PFSK-1 (cell line): ENCODE data around the gene NRL.

Experiments
- FOXP2 ChIP-seq: optimal IDR thresholded peaks from 2 replicates; pipeline ENCODE3; 2011; ENCODE audit warnings: borderline replicate concordance, control low read depth, inconsistent platforms; ENCODE audit not compliant: insufficient read depth; ENCODE audit errors: extremely low read length, extremely low read depth
- POLR2AphosphoS5 ChIP-seq: IDR thresholded peaks from 2 replicates; pipeline ENCODE4 v1.6.1; 2012; ENCODE audit warnings: low read depth, mild to moderate bottlenecking, control low read depth, low read length, moderate library complexity
- SIN3A ChIP-seq: IDR thresholded peaks from 2 replicates; pipeline ENCODE4 v1.6.1; 2012; ENCODE audit warnings: mild to moderate bottlenecking, low read length, moderate library complexity, borderline replicate concordance; ENCODE audit not compliant: insufficient read depth
- TAF1 ChIP-seq: IDR thresholded peaks from 2 replicates; pipeline ENCODE4 v1.6.1; 2012; ENCODE audit warnings: low read length, control low read depth, borderline replicate concordance; ENCODE audit not compliant: insufficient read depth

- TF ChIP-seq FOXP2 (no peak), POLR2AphosphoS5 (no peak), TAF1 (no peak), SIN3A (no peak)
Measured at GRCh38 chr14:24079491-24080141, 35.1 kb downstream of the NRL start.
